ENCODE measurements around the gene TIMELESS.
"Not testable (repeated sequence)": the region's sequence is repeated elsewhere in the genome, so short reads cannot be mapped to it uniquely, and the experiment has no call there.

TIMELESS gene

GRCh38 chr12:56404227-56404626 is 45.0 kb downstream of the TIMELESS start:
- not testable (repeated sequence) for DNase-seq (ENCODE audit: low read depth)

- DNase-seq (ENCODE audit: low read depth) = not testable (repeated sequence)
Observed at GRCh38 chr12:56401612-56402011, 47.6 kb downstream of the TIMELESS start.

GRCh38 chr12:56401125-56401524 is 48.1 kb downstream of the TIMELESS start:
- DNase-seq (ENCODE audit: low read depth) = not testable (repeated sequence)

GRCh38 chr12:56399466-56399865 is 49.8 kb downstream of the TIMELESS start:
- DNase-seq (ENCODE audit: low read depth) = not testable (repeated sequence)

GRCh38 chr12:56398324-56398723 is 50.9 kb downstream of the TIMELESS start:
- no peak for DNase-seq (ENCODE audit: low read depth)

GRCh38 chr12:56392331-56392730 is 56.9 kb downstream of the TIMELESS start:
- no peak for DNase-seq (ENCODE audit: low read depth)

GRCh38 chr12:56391721-56392120 is 57.5 kb downstream of the TIMELESS start:
- no peak for DNase-seq (ENCODE audit: low read depth)

GRCh38 chr12:56389412-56389811 is 59.8 kb downstream of the TIMELESS start:
- no peak for DNase-seq (ENCODE audit: low read depth)

- DNase-seq (ENCODE audit: low read depth) = no peak
Observed at GRCh38 chr12:56387152-56387736, 62.0 kb downstream of the TIMELESS start.

GRCh38 chr12:56385873-56386272 is 63.4 kb downstream of the TIMELESS start:
- DNase-seq (ENCODE audit: low read depth) = no peak

- no peak for DNase-seq (ENCODE audit: low read depth)
Observed at GRCh38 chr12:56382611-56383010, 66.6 kb downstream of the TIMELESS start.

GRCh38 chr12:56377989-56378316 is 71.3 kb downstream of the TIMELESS start:
- DNase-seq (ENCODE audit: low read depth) = no peak

- DNase-seq (ENCODE audit: low read depth) = no peak
Observed at GRCh38 chr12:56377310-56377988, 71.8 kb downstream of the TIMELESS start.

GRCh38 chr12:56375598-56376434 is 73.4 kb downstream of the TIMELESS start:
- no peak for DNase-seq (ENCODE audit: low read depth)

GRCh38 chr12:56374726-56375597 is 74.3 kb downstream of the TIMELESS start:
- DNase-seq (ENCODE audit: low read depth) = no peak

GRCh38 chr12:56373515-56373914 is 75.7 kb downstream of the TIMELESS start:
- DNase-seq (ENCODE audit: low read depth) = no peak

- DNase-seq (ENCODE audit: low read depth) = no peak
Observed at GRCh38 chr12:56366948-56367347, 82.3 kb downstream of the TIMELESS start.

Measured in stimulated activated CD8-positive, alpha-beta memory T cell treated with anti-CD3 and anti-CD28 coated beads, Interleukin-15, amount 100 ng/mL, for 1 hour (primary cell).